Esophagus squamous epithelium (tissue), 4 donors: ENCODE results near the gene KLF7.

ENCODE experiments used
- POLR2A ChIP-seq, 4 donors: fragments of 450-650 bp; IDR thresholded peaks; one replicate each; pipeline ENCODE4 v1.6.1; 2017; ENCODE audit warnings: antibody characterized with exemption in 4 of 4, mild to moderate bottlenecking in 4 of 4, moderate library complexity in 3 of 4
- TF ChIP-seq, protein P1 (sequence below), 6 experiments: fragments of 450-650 bp in 4 of 6; fragments of 200-600 bp in 2 of 6; sonication (generic) in 2 of 6; IDR thresholded peaks; one replicate each; pipeline ENCODE4 v1.5.1; 2016 to 2019; ENCODE audit warnings: antibody characterized with exemption in 6 of 6, mild to moderate bottlenecking in 4 of 6, moderate library complexity in 4 of 6

DNA sequence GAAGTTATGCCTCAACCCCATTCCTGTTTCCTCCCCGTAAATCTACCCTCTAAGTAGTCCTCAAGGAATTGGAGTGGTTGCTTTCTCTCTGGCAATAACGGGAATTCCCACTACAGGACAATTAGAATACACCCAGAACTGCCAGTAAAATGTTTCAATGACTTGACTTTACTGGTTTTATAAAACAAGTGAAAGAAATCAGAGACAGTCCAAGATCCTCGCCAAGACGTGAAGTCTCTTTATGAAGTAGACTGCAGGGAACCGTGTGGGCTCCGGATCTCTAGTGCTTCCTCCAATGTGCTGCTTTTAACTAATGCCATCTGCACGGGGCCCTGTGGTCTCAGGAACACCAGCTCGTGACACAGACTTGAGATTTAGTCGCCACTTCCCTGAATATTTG, 125.1 kb downstream of the KLF7 start:
- TF ChIP-seq, protein P1, sequence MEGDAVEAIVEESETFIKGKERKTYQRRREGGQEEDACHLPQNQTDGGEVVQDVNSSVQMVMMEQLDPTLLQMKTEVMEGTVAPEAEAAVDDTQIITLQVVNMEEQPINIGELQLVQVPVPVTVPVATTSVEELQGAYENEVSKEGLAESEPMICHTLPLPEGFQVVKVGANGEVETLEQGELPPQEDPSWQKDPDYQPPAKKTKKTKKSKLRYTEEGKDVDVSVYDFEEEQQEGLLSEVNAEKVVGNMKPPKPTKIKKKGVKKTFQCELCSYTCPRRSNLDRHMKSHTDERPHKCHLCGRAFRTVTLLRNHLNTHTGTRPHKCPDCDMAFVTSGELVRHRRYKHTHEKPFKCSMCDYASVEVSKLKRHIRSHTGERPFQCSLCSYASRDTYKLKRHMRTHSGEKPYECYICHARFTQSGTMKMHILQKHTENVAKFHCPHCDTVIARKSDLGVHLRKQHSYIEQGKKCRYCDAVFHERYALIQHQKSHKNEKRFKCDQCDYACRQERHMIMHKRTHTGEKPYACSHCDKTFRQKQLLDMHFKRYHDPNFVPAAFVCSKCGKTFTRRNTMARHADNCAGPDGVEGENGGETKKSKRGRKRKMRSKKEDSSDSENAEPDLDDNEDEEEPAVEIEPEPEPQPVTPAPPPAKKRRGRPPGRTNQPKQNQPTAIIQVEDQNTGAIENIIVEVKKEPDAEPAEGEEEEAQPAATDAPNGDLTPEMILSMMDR (IDR thresholded peaks at IDR 0.05) = no peak
- no peak for TF ChIP-seq POLR2A (IDR thresholded peaks at IDR 0.05)
